Amygdala (tissue), 56 donors: ENCODE data around the gene CAMK2N2.

ENCODE experiments used
- DNase-seq, 56 donors: peaks; one replicate each; lab custom pipeline; 2025; lab: John Stamatoyannopoulos, UW

The CAMK2N2 gene

DNA sequence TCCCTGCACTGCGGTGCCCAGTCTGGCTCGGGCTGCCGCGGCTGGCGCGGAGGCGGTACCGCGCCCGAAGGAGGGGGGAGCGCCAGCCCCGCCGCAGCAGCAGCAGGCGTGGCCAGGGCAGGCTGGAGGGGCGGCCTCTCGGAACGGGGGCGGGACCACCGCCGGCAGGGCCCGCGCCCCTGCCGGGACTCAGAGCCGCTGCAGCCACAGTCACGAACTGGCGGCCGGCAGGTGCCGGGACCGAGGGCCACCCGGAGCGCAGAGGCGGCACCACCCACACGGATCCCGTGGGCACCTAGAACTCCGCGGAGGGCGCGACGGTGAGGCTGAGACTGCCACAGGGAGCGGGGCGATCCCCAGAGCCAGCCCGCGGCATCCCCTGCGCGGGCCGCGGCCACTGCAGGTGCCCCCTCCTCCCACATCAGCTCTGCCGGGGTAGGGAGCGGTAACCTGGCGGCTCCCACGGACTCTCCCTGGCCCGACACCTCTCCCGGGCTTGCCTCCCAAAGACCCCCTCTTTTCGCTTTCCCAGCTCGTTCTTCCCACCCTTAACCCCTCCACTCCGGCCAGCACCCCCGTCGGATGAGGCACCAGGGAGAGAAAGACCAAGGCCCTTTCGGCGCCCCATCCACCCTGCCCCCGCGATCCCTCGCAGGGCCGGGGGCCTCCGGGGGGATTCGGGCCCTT lies 31.8 kb downstream of the CAMK2N2 start, which contains the start of gene VWA5B2:
VWA5B2 (plus strand) TSS at position 192 of the 687 bp plus-strand sequence. CDS start 944 bp downstream, outside the sequence.
- DNase-seq: peak in 24 of 56 donors; percentile 5 to 58 (median 29)

DNA sequence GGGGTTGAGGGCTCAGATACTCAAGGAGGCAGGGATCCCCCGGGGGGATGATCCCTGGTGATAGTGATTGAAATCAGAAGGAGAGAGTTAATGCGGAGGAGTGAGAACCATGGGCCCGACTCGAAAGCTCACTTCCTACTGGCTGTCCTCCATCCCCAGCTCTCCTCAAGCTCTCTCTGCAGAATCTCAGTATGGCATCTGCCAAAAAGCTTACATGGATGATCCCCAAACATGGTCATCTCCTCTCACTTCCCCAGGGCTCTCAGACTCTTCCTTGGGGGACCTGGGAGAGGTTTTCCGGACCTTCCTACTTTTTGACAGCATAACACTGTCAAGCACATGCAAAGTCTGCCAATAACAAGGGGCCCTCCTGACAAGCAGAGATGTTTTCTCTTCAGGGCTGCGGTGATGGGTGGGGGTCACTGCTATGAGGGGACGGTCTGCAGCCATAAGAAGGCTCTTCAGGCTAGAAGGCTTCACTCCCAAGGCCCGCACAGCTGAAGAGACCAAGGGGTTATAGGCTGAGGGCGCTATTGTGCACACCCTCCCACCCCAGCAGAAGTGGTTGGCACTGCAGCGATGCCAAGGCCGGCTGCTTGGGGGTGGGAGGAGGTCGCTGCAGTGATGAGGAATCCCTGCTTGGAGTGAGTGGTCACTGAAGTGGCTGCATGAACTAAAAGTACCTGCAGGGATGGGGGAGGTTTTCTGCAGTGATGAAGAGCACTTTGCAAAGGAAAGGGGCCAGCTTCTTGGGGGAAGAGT lies 32.8 kb downstream of the CAMK2N2 start:
- DNase-seq: no peak

GRCh38 chr3:184227481-184227935 lies 33.8 kb downstream of the CAMK2N2 start:
- DNase-seq: peak in 1 of 56 donors; percentile 4

- no peak for DNase-seq
Measured at GRCh38 chr3:184223946-184224345, 37.4 kb downstream of the CAMK2N2 start.

DNA sequence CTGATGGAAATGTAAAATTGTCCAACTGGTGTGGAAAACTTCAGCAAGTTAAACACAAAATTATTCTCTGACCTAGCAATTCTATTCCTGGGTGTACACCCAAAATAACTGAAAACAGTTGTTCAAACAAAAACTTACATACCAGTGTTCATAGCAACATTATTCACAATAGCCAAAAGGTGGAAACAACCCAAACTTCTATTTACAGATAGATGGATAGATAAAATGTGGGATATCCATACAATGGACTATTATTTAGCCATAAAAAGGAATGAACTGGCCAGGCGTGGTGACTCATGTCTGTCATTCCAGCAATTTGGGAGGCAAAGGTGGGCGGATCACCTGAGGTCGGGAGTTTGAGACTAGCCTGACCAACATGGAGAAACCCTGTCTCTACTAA lies 38.8 kb downstream of the CAMK2N2 start:
- DNase-seq: no peak

GRCh38 chr3:184218814-184219213 lies 42.5 kb downstream of the CAMK2N2 start:
- DNase-seq: no peak

- DNase-seq: no peak
Measured at GRCh38 chr3:184211718-184212117, 49.6 kb downstream of the CAMK2N2 start.

DNA sequence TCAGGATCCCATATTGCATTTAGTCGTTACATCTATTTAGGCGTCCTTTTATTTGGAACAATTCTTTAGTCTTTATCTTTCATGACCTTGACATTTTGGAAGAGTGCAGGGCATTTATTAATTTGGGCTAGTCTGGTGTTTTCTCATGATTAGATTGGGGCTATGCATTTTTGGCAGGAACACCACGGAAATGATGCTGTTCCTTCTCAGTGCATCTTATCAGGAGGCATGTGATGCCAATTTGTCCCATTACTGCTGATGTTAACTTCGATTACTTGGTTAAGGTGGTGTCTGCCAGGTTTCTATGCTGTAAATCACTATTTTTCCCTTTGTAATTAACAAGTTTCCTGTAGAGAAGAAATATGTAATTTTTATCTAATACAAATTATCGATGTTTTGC lies 50.1 kb downstream of the CAMK2N2 start:
- DNase-seq: no peak
